ENCODE measurements around the gene MCM9.

GRCh38 chr6:118877806-118878205 is 57.2 kb downstream of the MCM9 start:
- TF ChIP-seq CTCF (IDR thresholded peaks at IDR 0.05) (no peak), POLR2A (IDR thresholded peaks at IDR 0.05) (no peak), POLR2AphosphoS5 (IDR thresholded peaks at IDR 0.05) (no peak)
